H9 (cell line): ENCODE data around the gene PPFIA4. TPM values are rescaled to one million over a fixed set of nuclear protein-coding genes. Genes with fewer than 3 reads are reported as not detected.

Experiments used
- DNase-seq: peaks from one replicate; pipeline ENCODE4 v3.0.0-alpha.2; 2017
- H2AFZ ChIP-seq: one replicate; pipeline ENCODE4 v1.6.1; 2013; ENCODE audit warnings: mild to moderate bottlenecking, low read length, control low read depth, moderate library complexity
- H2AK5ac ChIP-seq: 2 replicates; pipeline ENCODE4 v1.6.1; 2013; ENCODE audit warnings: low read length, control low read depth, mixed read lengths; ENCODE audit not compliant: insufficient read length
- H2BK120ac ChIP-seq: one replicate; pipeline ENCODE4 v1.6.1; 2013; ENCODE audit warnings: low read depth, mild to moderate bottlenecking, low read length, control low read depth, inconsistent platforms; ENCODE audit not compliant: poor library complexity, severe bottlenecking
- H2BK12ac ChIP-seq: 2 replicates; pipeline ENCODE4 v1.6.1; 2013; ENCODE audit warnings: low read length, control low read depth, mixed read lengths, low read depth; ENCODE audit not compliant: insufficient read length
- H2BK15ac ChIP-seq: 2 replicates; pipeline ENCODE4 v1.6.1; 2013; ENCODE audit warnings: low read depth, low read length, control low read depth
- H2BK20ac ChIP-seq: one replicate; pipeline ENCODE4 v1.6.1; 2013; ENCODE audit warnings: low read depth, mild to moderate bottlenecking, low read length, control low read depth, inconsistent platforms; ENCODE audit not compliant: poor library complexity, severe bottlenecking
- H2BK5ac ChIP-seq: 2 replicates; pipeline ENCODE4 v1.6.1; 2013; ENCODE audit warnings: low read length, control low read depth, mixed read lengths; ENCODE audit not compliant: insufficient read length
- H3K14ac ChIP-seq: 2 replicates; pipeline ENCODE4 v1.6.1; 2013; ENCODE audit warnings: low read length, control low read depth; ENCODE audit not compliant: insufficient read depth
- H3K18ac ChIP-seq: 2 replicates; pipeline ENCODE4 v1.6.1; 2013; ENCODE audit warnings: low read depth, mild to moderate bottlenecking, mixed read lengths, low read length, control low read depth; ENCODE audit not compliant: insufficient read length
- H3K23ac ChIP-seq: 2 replicates; pipeline ENCODE4 v1.6.1; 2013; ENCODE audit warnings: low read length, control low read depth, mixed read lengths, low read depth; ENCODE audit not compliant: insufficient read length
- H3K23me2 ChIP-seq: 2 replicates; pipeline ENCODE4 v1.6.1; 2013; ENCODE audit warnings: low read depth, mild to moderate bottlenecking, mixed read lengths, low read length, control low read depth; ENCODE audit not compliant: insufficient read length, poor library complexity, severe bottlenecking
- H3K27ac ChIP-seq: 2 replicates; pipeline ENCODE4 v1.5.1; 2013; ENCODE audit warnings: low read length, control low read depth, mixed read lengths, low read depth; ENCODE audit not compliant: insufficient read length
- H3K27me3 ChIP-seq: 2 replicates; pipeline ENCODE4 v1.6.1; 2013; ENCODE audit warnings: low read length, control low read depth, inconsistent platforms; ENCODE audit not compliant: insufficient read depth
- H3K4ac ChIP-seq: 2 replicates; pipeline ENCODE4 v1.6.1; 2013; ENCODE audit warnings: low read depth, mild to moderate bottlenecking, control low read depth, inconsistent platforms, low read length, moderate library complexity
- H3K4me1 ChIP-seq: 2 replicates; pipeline ENCODE4 v1.6.1; 2013; ENCODE audit warnings: low read length, control low read depth, inconsistent platforms; ENCODE audit not compliant: insufficient read depth
- H3K4me2 ChIP-seq: 2 replicates; pipeline ENCODE4 v1.6.1; 2013; ENCODE audit warnings: low read length, control low read depth, mixed read lengths; ENCODE audit not compliant: insufficient read length, insufficient read depth
- H3K56ac ChIP-seq: 2 replicates; pipeline ENCODE4 v1.6.1; 2013; ENCODE audit warnings: low read depth, mild to moderate bottlenecking, mixed read lengths, low read length, control low read depth; ENCODE audit not compliant: insufficient read length
- H3K79me1 ChIP-seq: 2 replicates; pipeline ENCODE4 v1.6.1; 2013; ENCODE audit warnings: low read depth, mild to moderate bottlenecking, moderate library complexity, low read length, control low read depth, inconsistent platforms; ENCODE audit not compliant: insufficient read depth, poor library complexity, severe bottlenecking
- H3K79me2 ChIP-seq: 2 replicates; pipeline ENCODE4 v1.6.1; 2013; ENCODE audit warnings: low read length, control low read depth, inconsistent platforms; ENCODE audit not compliant: insufficient read depth
- H3K9ac ChIP-seq: 2 replicates; pipeline ENCODE4 v1.6.1; 2013; ENCODE audit warnings: low read length, control low read depth, mixed read lengths; ENCODE audit not compliant: insufficient read length; ENCODE audit errors: extremely low read depth
- H3K9me3 ChIP-seq: one replicate; pipeline ENCODE4 v1.6.1; 2013; ENCODE audit warnings: low read depth, low read length, inconsistent platforms; ENCODE audit not compliant: control insufficient read depth
- H3T11ph ChIP-seq: one replicate; pipeline ENCODE4 v1.6.1; 2013; ENCODE audit warnings: mild to moderate bottlenecking, low read length, control low read depth, inconsistent platforms
- H4K20me1 ChIP-seq: one replicate; pipeline ENCODE4 v1.6.1; 2013; ENCODE audit not compliant: control insufficient read depth, insufficient read length, insufficient read depth
- H4K5ac ChIP-seq: 2 replicates; pipeline ENCODE4 v1.6.1; 2013; ENCODE audit warnings: low read depth, mild to moderate bottlenecking, mixed read lengths, low read length, control low read depth; ENCODE audit not compliant: insufficient read length
- H4K8ac ChIP-seq: replicated peaks from 2 replicates; pipeline ENCODE4 v1.6.1; 2013; ENCODE audit warnings: low read length, control low read depth, mixed read lengths, low read depth; ENCODE audit not compliant: insufficient read length
- H4K91ac ChIP-seq: 2 replicates; pipeline ENCODE4 v1.6.1; 2013; ENCODE audit warnings: low read depth, mild to moderate bottlenecking, moderate library complexity, mixed read lengths, low read length, control low read depth; ENCODE audit not compliant: insufficient read length
- H3K27ac Mint-ChIP-seq, 3 experiments: 2 replicates in 2 of 3; 3 replicates in 1 of 3; pipeline ENCODE4 v1.8.0; 2020 to 2021; ENCODE audit warnings: mixed read lengths in 3 of 3, mild to moderate bottlenecking in 1 of 3, moderate library complexity in 1 of 3
- H3K27me3 Mint-ChIP-seq: 2 replicates; pipeline ENCODE4 v1.8.0; 2021; ENCODE audit warnings: low read depth, mild to moderate bottlenecking, moderate library complexity, mixed read lengths
- H3K36me3 Mint-ChIP-seq, 3 experiments: 2 replicates in 2 of 3; 3 replicates in 1 of 3; pipeline ENCODE4 v1.8.0; 2020 to 2021; ENCODE audit warnings: low read depth in 3 of 3, mixed read lengths in 3 of 3; ENCODE audit not compliant: insufficient read depth in 1 of 3
- H3K4me1 Mint-ChIP-seq, 2 experiments: 2 replicates each; pipeline ENCODE4 v1.8.0; 2020; ENCODE audit warnings: mixed read lengths in 2 of 2
- H3K4me3 Mint-ChIP-seq, 2 experiments: 2 replicates in 1 of 2; 3 replicates in 1 of 2; pipeline ENCODE4 v1.8.0; 2020 to 2021; ENCODE audit warnings: mild to moderate bottlenecking in 2 of 2, mixed read lengths in 2 of 2, moderate library complexity in 1 of 2
- H3K9me3 Mint-ChIP-seq, 2 experiments: 2 replicates in 1 of 2; 3 replicates in 1 of 2; pipeline ENCODE4 v1.8.0; 2020; ENCODE audit warnings: mild to moderate bottlenecking in 2 of 2, mixed read lengths in 2 of 2, moderate library complexity in 1 of 2
- CTCF ChIP-seq: fragments of 200-600 bp; sonication (generic); conservative IDR thresholded peaks from 3 replicates; pipeline ENCODE4 v1.8.0; 2021; ENCODE audit warnings: antibody characterized with exemption, mild to moderate bottlenecking
- WGBS: extraction: QIAGEN DNeasy Blood & Tissue Kit; methylation state at CpG from one replicate; pipeline ENCODE4 v1.1.7; 2013; ENCODE audit warnings: missing lambda C conversion rate, low lambda C conversion rate, mixed read lengths; ENCODE audit not compliant: insufficient read length; ENCODE audit errors: extremely low coverage; 5-methylcytosine and 5-hydroxymethylcytosine counted together
- total RNA-seq: library from RNA; stranded (reverse); gene quantifications from 2 replicates; pipeline ENCODE4 v1.2.1, GENCODE V29; 2021

The PPFIA4 gene
- total RNA-seq, 1 experiment from 2014 or later = 3.9 TPM

- no peaks in the 10 kb centered on the region for H3K4me1 ChIP-seq
- no peak overlapping the region for H3K18ac ChIP-seq
- Mint-ChIP-seq H3K4me1 (peaks cover 0 to 2% of the 10 kb centered on the region in 2 experiments; a peak in 1 of 4 replicates), H3K9me3 (peaks cover 2 to 3% of the 10 kb centered on the region in 2 experiments; a peak in 2 of 5 replicates), H3K4me3 (no peak overlapping the region), H3K27me3 (no peaks in the 10 kb centered on the region), H3K27ac (no peak overlapping the region), H3K36me3 (peaks cover 7 to 26% (median 23%) of the 10 kb centered on the region in 3 experiments)
- no peak overlapping the region for H2BK120ac ChIP-seq
- no peaks in the 10 kb centered on the region for H3K79me2 ChIP-seq
- no peak overlapping the region for H3K27ac ChIP-seq
- no peak overlapping the region for H3K14ac ChIP-seq
- no peak for DNase-seq
- no peak overlapping the region for H3T11ph ChIP-seq
- H4K5ac ChIP-seq = no peak overlapping the region
- WGBS = no CpG with 5 or more reads among the region's 7 CpGs
- no peaks in the 10 kb centered on the region for H3K27me3 ChIP-seq
- no peak overlapping the region for H2BK5ac ChIP-seq
- no peak overlapping the region for H3K23ac ChIP-seq
- H2BK20ac ChIP-seq = no peak overlapping the region
- H3K9me3 ChIP-seq = no peaks in the 10 kb centered on the region
- no peaks in the 10 kb centered on the region for H4K20me1 ChIP-seq
- H3K23me2 ChIP-seq = no peaks in the 10 kb centered on the region
- no peak overlapping the region for H4K91ac ChIP-seq
- no peak overlapping the region for H3K56ac ChIP-seq
- no peak overlapping the region for H2BK15ac ChIP-seq
- no peak overlapping the region for H2AK5ac ChIP-seq
- TF ChIP-seq CTCF = no peak
- no peak overlapping the region for H3K4ac ChIP-seq
- no peak overlapping the region for H2AFZ ChIP-seq
- H3K9ac ChIP-seq = no peak overlapping the region
- no peak overlapping the region for H2BK12ac ChIP-seq
- no peaks in the 10 kb centered on the region for H3K79me1 ChIP-seq
- H3K4me2 ChIP-seq = no peak overlapping the region
- no peak overlapping the region for H4K8ac ChIP-seq
Observed at GRCh38 chr1:203065191-203065590, 38.9 kb downstream of the PPFIA4 start.
